ENCODE measurements around the gene BORCS6. TPM values are rescaled to one million over a fixed set of nuclear protein-coding genes. Genes with fewer than 3 reads are reported as not detected.

BORCS6 gene
- total and polyA plus RNA-seq, 2 experiments from 2014 or later, result 1.8 to 7.1 TPM

DNA sequence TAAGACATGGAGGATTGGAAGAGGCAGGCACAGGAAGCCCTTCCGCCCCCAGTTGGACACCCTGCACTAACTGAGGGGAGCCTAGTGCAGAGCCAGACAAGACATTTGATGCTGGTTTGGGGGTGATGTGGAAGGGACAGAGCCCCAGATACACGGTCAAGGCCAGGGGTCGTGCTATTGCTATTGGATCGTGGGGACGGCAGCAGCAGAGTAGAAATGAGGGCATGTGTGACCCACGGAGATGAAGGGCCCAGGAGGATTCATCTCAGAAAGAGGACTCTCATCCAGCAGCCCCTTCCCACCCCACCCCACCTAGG is 25.2 kb downstream of the BORCS6 start:
- Histone ChIP-seq H2AFZ (peak overlapping the region; percentile 76), H3K36me3 (ENCODE audit: insufficient read depth) (peaks cover 5% of the 10 kb centered on the region; the same call in 1 of the 2 replicates), H3F3A (replicated peaks; ENCODE audit: low read depth) (peaks cover 18% of the 10 kb centered on the region; the same call in 1 of the 2 replicates), H3K9me2 (ENCODE audit: insufficient read depth) (no peaks in the 10 kb centered on the region), H3K79me2 (replicated peaks; ENCODE audit: insufficient read depth) (peaks cover 12% of the 10 kb centered on the region; the same call in 1 of the 2 replicates), H3K4me1 (ENCODE audit: insufficient read depth) (peaks cover 25% of the 10 kb centered on the region), H3K4me3 (peak overlapping the region; percentile 96), H3K27ac (ENCODE audit: low read depth) (peak overlapping the region; percentile 100), H4K20me1 (replicated peaks; ENCODE audit: insufficient read depth) (peaks cover 5% of the 10 kb centered on the region), H3K27me3 (ENCODE audit: insufficient read depth) (no peaks in the 10 kb centered on the region), H3K4me2 (peak overlapping the region; percentile 93)
- H3K4me1 Mint-ChIP-seq, result peaks cover 41% of the 10 kb centered on the region
- DNase-seq (ENCODE audit: low spot score) (no peak), ATAC-seq (no peak)
- peak overlapping the region; percentile 62; the same call in 1 of the 2 replicates for H3K27ac Mint-ChIP-seq
- H3K4me3 Mint-ChIP-seq, result peak overlapping the region; percentile 92; the same call in 1 of the 3 replicates
- TF ChIP-seq EZH2 (IDR thresholded peaks at IDR 0.05; ENCODE audit: low read depth, unreplicated experiment) (no peak), NANOG (IDR thresholded peaks at IDR 0.05; ENCODE audit: borderline replicate concordance) (no peak), POLR2AphosphoS5 (IDR thresholded peaks at IDR 0.05; ENCODE audit: low read depth) (no peak), CREB1 (CRISPR knock-in tag; IDR thresholded peaks at IDR 0.05; ENCODE audit: low read depth) (no peak), JUNB (IDR thresholded peaks at IDR 0.05; ENCODE audit: unreplicated experiment) (no peak), ETS1 (IDR thresholded peaks at IDR 0.05) (no peak), ZNF331 (CRISPR knock-in tag; IDR thresholded peaks at IDR 0.05; ENCODE audit: low read depth) (no peak), EZH2phosphoT487 (IDR thresholded peaks at IDR 0.05; ENCODE audit: unreplicated experiment) (no peak), STAT1 (IDR thresholded peaks at IDR 0.05; ENCODE audit: unreplicated experiment) (no peak), ZNF462 (CRISPR knock-in tag; IDR thresholded peaks at IDR 0.05) (no peak), ZNF114 (CRISPR knock-in tag; IDR thresholded peaks at IDR 0.05) (no peak), REST (IDR thresholded peaks at IDR 0.05; ENCODE audit: unreplicated experiment) (no peak)
- TF ChIP-seq, protein P1, sequence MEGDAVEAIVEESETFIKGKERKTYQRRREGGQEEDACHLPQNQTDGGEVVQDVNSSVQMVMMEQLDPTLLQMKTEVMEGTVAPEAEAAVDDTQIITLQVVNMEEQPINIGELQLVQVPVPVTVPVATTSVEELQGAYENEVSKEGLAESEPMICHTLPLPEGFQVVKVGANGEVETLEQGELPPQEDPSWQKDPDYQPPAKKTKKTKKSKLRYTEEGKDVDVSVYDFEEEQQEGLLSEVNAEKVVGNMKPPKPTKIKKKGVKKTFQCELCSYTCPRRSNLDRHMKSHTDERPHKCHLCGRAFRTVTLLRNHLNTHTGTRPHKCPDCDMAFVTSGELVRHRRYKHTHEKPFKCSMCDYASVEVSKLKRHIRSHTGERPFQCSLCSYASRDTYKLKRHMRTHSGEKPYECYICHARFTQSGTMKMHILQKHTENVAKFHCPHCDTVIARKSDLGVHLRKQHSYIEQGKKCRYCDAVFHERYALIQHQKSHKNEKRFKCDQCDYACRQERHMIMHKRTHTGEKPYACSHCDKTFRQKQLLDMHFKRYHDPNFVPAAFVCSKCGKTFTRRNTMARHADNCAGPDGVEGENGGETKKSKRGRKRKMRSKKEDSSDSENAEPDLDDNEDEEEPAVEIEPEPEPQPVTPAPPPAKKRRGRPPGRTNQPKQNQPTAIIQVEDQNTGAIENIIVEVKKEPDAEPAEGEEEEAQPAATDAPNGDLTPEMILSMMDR (conservative IDR thresholded peaks at IDR 0.05; ENCODE audit: low read depth in 2 of 2), result no peak
- H3K27me3 Mint-ChIP-seq (ENCODE audit: insufficient read depth, low read depth, poor library complexity), result peaks cover 16% of the 10 kb centered on the region
- H3K9me3 Mint-ChIP-seq, result no peaks in the 10 kb centered on the region
- peaks cover 16% of the 10 kb centered on the region for H3K36me3 Mint-ChIP-seq (ENCODE audit: low read depth)

Measured in GM23338 (cell line).